GM23248 (cell line): ENCODE measurements around the gene UCP3.

ENCODE experiments used
- EZH2 ChIP-seq: fragments of 200-600 bp; sonication (generic); IDR thresholded peaks from 2 replicates; pipeline ENCODE4 v1.6.1; 2018; ENCODE audit warnings: antibody characterized with exemption, mild to moderate bottlenecking; ENCODE audit not compliant: insufficient read depth, poor library complexity, severe bottlenecking
- EZH2phosphoT487 ChIP-seq: fragments of 200-600 bp; sonication (generic); IDR thresholded peaks from 2 replicates; pipeline ENCODE4 v1.6.1; 2018; ENCODE audit warnings: antibody characterized with exemption, moderate library complexity, mild to moderate bottlenecking, low read depth; ENCODE audit not compliant: insufficient read depth

GRCh38 chr11:74004046-74004695 is 4.7 kb downstream of the UCP3 start:
- no peak for TF ChIP-seq EZH2
- TF ChIP-seq EZH2phosphoT487, result no peak
